Neural cell (in vitro differentiated cells): ENCODE data around the gene ESYT2.

Experiments
- CTCF ChIP-seq: fragments of 450-650 bp; IDR thresholded peaks from 2 replicates; pipeline ENCODE4 v1.5.1; 2014; ENCODE audit warnings: antibody characterized with exemption, mild to moderate bottlenecking, moderate library complexity; ENCODE audit not compliant: poor library complexity, severe bottlenecking
- EP300 ChIP-seq: fragments of 450-650 bp; conservative IDR thresholded peaks from 2 replicates; pipeline ENCODE4 v1.6.1; 2014; ENCODE audit warnings: antibody characterized with exemption, mild to moderate bottlenecking, moderate library complexity; ENCODE audit not compliant: poor library complexity, severe bottlenecking
- EZH2 ChIP-seq: fragments of 200-600, 300-800 bp; shearing (Covaris generic), sonication (generic); IDR thresholded peaks from 2 replicates; pipeline ENCODE4 v1.6.1; 2014; ENCODE audit warnings: antibody characterized with exemption, low read length, borderline replicate concordance, mild to moderate bottlenecking; ENCODE audit not compliant: insufficient read depth, poor library complexity, severe bottlenecking
- MXI1 ChIP-seq: fragments of 450-650 bp; conservative IDR thresholded peaks from 2 replicates; pipeline ENCODE4 v1.6.1; 2014; ENCODE audit warnings: antibody characterized with exemption, mild to moderate bottlenecking; ENCODE audit not compliant: poor library complexity, severe bottlenecking
- POLR2AphosphoS5 ChIP-seq: IDR thresholded peaks from 2 replicates; pipeline ENCODE4 v1.6.1; 2012
- RAD21 ChIP-seq: fragments of 450-650 bp; conservative IDR thresholded peaks from 2 replicates; pipeline ENCODE4 v1.6.1; 2014; ENCODE audit warnings: antibody characterized with exemption, mild to moderate bottlenecking, moderate library complexity
- REST ChIP-seq: IDR thresholded peaks from 2 replicates; pipeline ENCODE4 v1.6.1; 2012; ENCODE audit warnings: borderline replicate concordance
- SMC3 ChIP-seq: fragments of 450-650 bp; conservative IDR thresholded peaks from 2 replicates; pipeline ENCODE4 v1.6.1; 2014; ENCODE audit warnings: antibody characterized with exemption, mild to moderate bottlenecking, moderate library complexity; ENCODE audit not compliant: poor library complexity

GRCh38 chr7:158812684-158813083, 16.6 kb downstream of the ESYT2 start:
- TF ChIP-seq EZH2 (no peak), REST (no peak), CTCF (no peak), POLR2AphosphoS5 (no peak), SMC3 (no peak), RAD21 (no peak), MXI1 (no peak), EP300 (no peak)
